HEK293 (cell line): Measurements from ENCODE around the gene SORD.
A peak's percentile ranks its signal among the peaks of the same experiment; 100 is the strongest.

Experiments used
- CTCF ChIA-PET: fragments of 350-600 bp; formaldehyde crosslinking; extraction: SDS; loops from one replicate; lab custom pipeline; 2021; ENCODE audit warnings: antibody characterized with exemption; lab: Yijun Ruan, JAX
- POLR2A ChIA-PET: fragments of 300-600 bp; formaldehyde crosslinking; extraction: SDS; loops from one replicate; lab custom pipeline; 2020; ENCODE audit warnings: antibody characterized with exemption, inconsistent platforms; lab: Yijun Ruan, JAX
- H3K27ac ChIP-seq: fragments of 200-500 bp; sonication (Bioruptor generic); 2 replicates; pipeline ENCODE4 v1.5.1; 2014; ENCODE audit warnings: low read depth, low read length, control low read depth, inconsistent platforms; ENCODE audit errors: extremely low read depth
- H3K36me3 ChIP-seq, 2 experiments: fragments of 200-500 bp in 1 of 2; sonication (Bioruptor generic) in 1 of 2; 1 replicate in 1 of 2; 2 replicates in 1 of 2; pipeline ENCODE4 v1.5.1; 2014 to 2017; ENCODE audit warnings: inconsistent platforms in 2 of 2, low read length in 2 of 2; ENCODE audit not compliant: control insufficient read depth in 2 of 2, insufficient read depth in 1 of 2
- H3K4me1 ChIP-seq: fragments of 200-500 bp; sonication (Bioruptor generic); 2 replicates; pipeline ENCODE4 v1.5.1; 2014; ENCODE audit warnings: mild to moderate bottlenecking, low read length, inconsistent platforms; ENCODE audit not compliant: control insufficient read depth, insufficient read depth
- H3K4me3 ChIP-seq: 2 replicates; pipeline ENCODE4 v1.5.1; 2011; ENCODE audit warnings: low read depth, mild to moderate bottlenecking, control low read depth, low read length, moderate library complexity
- H3K9me3 ChIP-seq: fragments of 200-500 bp; sonication (Bioruptor generic); 2 replicates; pipeline ENCODE4 v1.5.1; 2014; ENCODE audit warnings: low read depth, low read length, inconsistent platforms; ENCODE audit not compliant: control insufficient read depth, insufficient read depth
- ATF2 ChIP-seq: fragments of 450-650 bp; formaldehyde crosslinking; IDR thresholded peaks from 2 replicates; pipeline ENCODE4 v1.5.1; 2016; ENCODE audit warnings: missing biosample characterization, missing genetic modification characterization, low read depth
- FEZF1 ChIP-seq: fragments of 450-650 bp; formaldehyde crosslinking; IDR thresholded peaks from 2 replicates; pipeline ENCODE4 v1.5.1; 2016; ENCODE audit warnings: missing biosample characterization, missing genetic modification characterization
- GLI2 ChIP-seq: fragments of 450-650 bp; formaldehyde crosslinking; IDR thresholded peaks from 2 replicates; pipeline ENCODE4; 2017; ENCODE audit warnings: missing biosample characterization, missing genetic modification characterization, low read depth, borderline replicate concordance
- MZF1 ChIP-seq: fragments of 450-650 bp; formaldehyde crosslinking; IDR thresholded peaks from 2 replicates; pipeline ENCODE4 v1.5.1; 2017; ENCODE audit warnings: missing biosample characterization, missing genetic modification characterization, borderline replicate concordance
- TCF7L2 ChIP-seq: IDR thresholded peaks from 2 replicates; pipeline ENCODE4 v1.6.1; 2011; ENCODE audit warnings: low read depth, mild to moderate bottlenecking, inconsistent platforms, low read length, moderate library complexity, borderline replicate concordance
- ZBTB11 ChIP-seq: fragments of 450-650 bp; formaldehyde crosslinking; conservative IDR thresholded peaks from 2 replicates; pipeline ENCODE4 v1.5.1; 2016; ENCODE audit warnings: low read depth, missing biosample characterization, missing genetic modification characterization
- ZIC2 ChIP-seq: fragments of 450-650 bp; formaldehyde crosslinking; IDR thresholded peaks from 2 replicates; pipeline ENCODE4 v1.5.1; 2016; ENCODE audit warnings: missing biosample characterization, missing genetic modification characterization
- ZNF121 ChIP-seq: fragments of 450-650 bp; formaldehyde crosslinking; IDR thresholded peaks from 2 replicates; pipeline ENCODE4 v1.5.1; 2016; ENCODE audit warnings: missing biosample characterization, missing genetic modification characterization
- ZNF449 ChIP-seq: fragments of 450-650 bp; formaldehyde crosslinking; IDR thresholded peaks from 2 replicates; pipeline ENCODE4 v1.5.1; 2017; ENCODE audit warnings: missing biosample characterization, mild to moderate bottlenecking, missing genetic modification characterization, moderate library complexity
- ZNF521 ChIP-seq: fragments of 450-650 bp; formaldehyde crosslinking; IDR thresholded peaks from 2 replicates; pipeline ENCODE4 v1.5.1; 2017; ENCODE audit warnings: missing biosample characterization, mild to moderate bottlenecking, missing genetic modification characterization
- ZNF548 ChIP-seq: fragments of 450-650 bp; formaldehyde crosslinking; IDR thresholded peaks from 2 replicates; pipeline ENCODE4 v1.5.1; 2016; ENCODE audit warnings: missing biosample characterization, missing genetic modification characterization
- ZNF600 ChIP-seq: fragments of 450-650 bp; formaldehyde crosslinking; IDR thresholded peaks from 2 replicates; pipeline ENCODE4 v1.5.1; 2016; ENCODE audit warnings: missing biosample characterization, missing genetic modification characterization
- ZNF626 ChIP-seq: fragments of 450-650 bp; sonication (Bioruptor Pico); formaldehyde crosslinking; IDR thresholded peaks from 2 replicates; pipeline ENCODE4 v1.5.1; 2018; ENCODE audit warnings: missing biosample characterization, missing genetic modification characterization, inconsistent platforms
- ZNF629 ChIP-seq: fragments of 450-650 bp; formaldehyde crosslinking; IDR thresholded peaks from 2 replicates; pipeline ENCODE4 v1.5.1; 2017; ENCODE audit warnings: missing biosample characterization, missing genetic modification characterization
- ZNF677 ChIP-seq: fragments of 450-650 bp; IDR thresholded peaks from 2 replicates; pipeline ENCODE4 v1.5.0; 2018; ENCODE audit warnings: missing biosample characterization, mild to moderate bottlenecking, missing genetic modification characterization, moderate library complexity
- ZNF830 ChIP-seq: fragments of 450-650 bp; IDR thresholded peaks from 2 replicates; pipeline ENCODE4 v1.5.0; 2018; ENCODE audit warnings: missing biosample characterization, missing genetic modification characterization, low read depth, mild to moderate bottlenecking, moderate library complexity
- ZSCAN5A ChIP-seq: fragments of 450-650 bp; formaldehyde crosslinking; IDR thresholded peaks from 2 replicates; pipeline ENCODE4 v1.5.1; 2016; ENCODE audit warnings: missing biosample characterization, missing genetic modification characterization
- ZXDB ChIP-seq: fragments of 450-650 bp; formaldehyde crosslinking; IDR thresholded peaks from 2 replicates; pipeline ENCODE4 v1.5.1; 2016; ENCODE audit warnings: missing biosample characterization, missing genetic modification characterization

Gene SORD

GRCh38 chr15:45088801-45089711 lies 66.1 kb downstream of the SORD start (continued):
- TF ChIP-seq ZBTB11 (tag by site-specific recombination) (no peak), ZNF548 (no peak), MZF1 (no peak), ZNF830 (no peak)

GRCh38 chr15:45089712-45090373 lies 66.8 kb downstream of the SORD start:
- Histone ChIP-seq H3K36me3 (no peaks in the 10 kb centered on the region), H3K4me1 (peaks cover 3% of the 10 kb centered on the region; the same call in 1 of the 2 replicates), H3K27ac (no peak overlapping the region), H3K4me3 (no peak overlapping the region), H3K9me3 (no peaks in the 10 kb centered on the region)
- ChIA-PET CTCF (interaction anchor here (0.8 to 1.4 kb wide), 2 partner anchors 28 to 341 kb away, joined by 3 to 5 read pairs; no protein-coding TSS in a partner anchor), POLR2A (no interaction called here)
- TF ChIP-seq ZNF626 (tag by site-specific recombination) (no peak), ZNF629 (tag by site-specific recombination) (peak; percentile 15; the same call in 1 of the 2 replicates), ZSCAN5A (tag by site-specific recombination) (no peak), FEZF1 (no peak), ZNF677 (tag by site-specific recombination) (no peak), ZIC2 (tag by site-specific recombination) (no peak), ZNF521 (tag by site-specific recombination) (no peak), ZXDB (tag by site-specific recombination) (peak; percentile 35; the same call in 1 of the 2 replicates), TCF7L2 (peak; percentile 31; the same call in 1 of the 2 replicates), GLI2 (tag by site-specific recombination) (no peak), ZNF121 (tag by site-specific recombination) (no peak)

GRCh38 chr15:45091161-45091560 lies 68.2 kb downstream of the SORD start:
- H3K4me3 ChIP-seq = no peak overlapping the region
- no peak overlapping the region for H3K27ac ChIP-seq
- ChIA-PET POLR2A (no interaction called here), CTCF (no interaction called here)
- H3K36me3 ChIP-seq = no peaks in the 10 kb centered on the region
- H3K9me3 ChIP-seq = no peaks in the 10 kb centered on the region
- H3K4me1 ChIP-seq = peaks cover 3% of the 10 kb centered on the region; the same call in 1 of the 2 replicates
- no peak for TF ChIP-seq ZNF600 (tag by site-specific recombination)
- peak; percentile 14; the same call in 1 of the 2 replicates for TF ChIP-seq ATF2 (tag by site-specific recombination)
- TF ChIP-seq ZNF449 (tag by site-specific recombination) = peak; percentile 49; the same call in 1 of the 2 replicates
